GM19324 (cell line): ENCODE data around the gene IFNL2.
"Not testable (repeated sequence)": the region's sequence is repeated elsewhere in the genome, so short reads cannot be mapped to it uniquely, and the experiment has no call there.

ENCODE experiments used
- ATAC-seq: cut with Tn5 transposase; IDR thresholded peaks from one replicate; pipeline ENCODE4 v1.9.1; 2021; ENCODE audit warnings: mild to moderate bottlenecking, moderate library complexity; ENCODE audit not compliant: unreplicated experiment, low FRiP score

Gene IFNL2

GRCh38 chr19:39252458-39252857 lies 15.7 kb upstream of the IFNL2 start:
- no peak for ATAC-seq

- no peak for ATAC-seq
Measured at GRCh38 chr19:39253374-39254149, 14.6 kb upstream of the IFNL2 start.

GRCh38 chr19:39254531-39255345 lies 13.5 kb upstream of the IFNL2 start:
- no peak for ATAC-seq

- ATAC-seq = no peak
Measured at GRCh38 chr19:39257227-39257626, 11.0 kb upstream of the IFNL2 start.

GRCh38 chr19:39261704-39262103 lies 6.5 kb upstream of the IFNL2 start:
- no peak for ATAC-seq

GRCh38 chr19:39262496-39262895 lies 5.7 kb upstream of the IFNL2 start:
- ATAC-seq = no peak

- ATAC-seq = no peak
Measured at GRCh38 chr19:39263912-39264305, 4.3 kb upstream of the IFNL2 start.

- ATAC-seq = no peak
Measured at GRCh38 chr19:39264306-39265290, 3.6 kb upstream of the IFNL2 start.

GRCh38 chr19:39265321-39265916 lies 2.8 kb upstream of the IFNL2 start:
- ATAC-seq = no peak

GRCh38 chr19:39268531-39269223 lies 481 bp downstream of the IFNL2 start:
- not testable (repeated sequence) for ATAC-seq

- not testable (repeated sequence) for ATAC-seq
Measured at GRCh38 chr19:39269369-39269768, 1.2 kb downstream of the IFNL2 start.

- no peak for ATAC-seq
Measured at GRCh38 chr19:39270036-39270871, 2.1 kb downstream of the IFNL2 start.

- ATAC-seq = not testable (repeated sequence)
Measured at GRCh38 chr19:39273859-39274258, 5.7 kb downstream of the IFNL2 start.

- ATAC-seq = no peak
Measured at GRCh38 chr19:39275578-39275977, 7.4 kb downstream of the IFNL2 start.

GRCh38 chr19:39276740-39277139 lies 8.5 kb downstream of the IFNL2 start:
- no peak for ATAC-seq

GRCh38 chr19:39277598-39277997 lies 9.4 kb downstream of the IFNL2 start:
- no peak for ATAC-seq

GRCh38 chr19:39282021-39282420 lies 13.8 kb downstream of the IFNL2 start:
- no peak for ATAC-seq

- no peak for ATAC-seq
Measured at GRCh38 chr19:39284032-39284431, 15.8 kb downstream of the IFNL2 start.

GRCh38 chr19:39293394-39293793 lies 25.2 kb downstream of the IFNL2 start:
- no peak for ATAC-seq
